GM23248 (cell line): Measurements from ENCODE around the gene LYZL6. TPM values are rescaled to one million over a fixed set of nuclear protein-coding genes. Genes with fewer than 3 reads are reported as not detected.

Source experiments
- DNase-seq: peaks from one replicate; pipeline ENCODE4 v3.0.0-alpha.2; 2015
- H2AFZ ChIP-seq: fragments of 200-600 bp; sonication (generic); 2 replicates; pipeline ENCODE4 v1.6.1; 2016; ENCODE audit warnings: antibody characterized with exemption
- H3F3A ChIP-seq: fragments of 200-600 bp; sonication (generic); 2 replicates; pipeline ENCODE4 v1.6.1; 2016; ENCODE audit warnings: mild to moderate bottlenecking, antibody characterized with exemption, mixed run types; ENCODE audit not compliant: insufficient read depth
- H3K27ac ChIP-seq: fragments of 200-600 bp; sonication (generic); 2 replicates; pipeline ENCODE4 v1.5.1; 2016; ENCODE audit warnings: mild to moderate bottlenecking
- H3K27me3 ChIP-seq: fragments of 200-600 bp; sonication (generic); replicated peaks from 2 replicates; pipeline ENCODE4 v1.6.1; 2016; ENCODE audit warnings: mild to moderate bottlenecking; ENCODE audit not compliant: insufficient read depth
- H3K36me3 ChIP-seq: fragments of 200-600 bp; sonication (generic); 2 replicates; pipeline ENCODE4 v1.6.1; 2016; ENCODE audit warnings: low read depth, mild to moderate bottlenecking
- H3K4me1 ChIP-seq: fragments of 200-600 bp; sonication (generic); 2 replicates; pipeline ENCODE4 v1.6.1; 2016; ENCODE audit warnings: mild to moderate bottlenecking; ENCODE audit not compliant: insufficient read depth
- H3K4me2 ChIP-seq: fragments of 200-600 bp; sonication (generic); one replicate; pipeline ENCODE4 v1.6.1; 2016; ENCODE audit warnings: mild to moderate bottlenecking; ENCODE audit not compliant: unreplicated experiment
- H3K4me3 ChIP-seq: fragments of 200-600 bp; sonication (generic); 2 replicates; pipeline ENCODE4 v1.5.1; 2016; ENCODE audit warnings: mild to moderate bottlenecking
- H3K79me2 ChIP-seq: fragments of 200-600 bp; sonication (generic); 2 replicates; pipeline ENCODE4 v1.6.1; 2016; ENCODE audit warnings: mild to moderate bottlenecking; ENCODE audit not compliant: insufficient read depth
- H3K9ac ChIP-seq: fragments of 200-600 bp; sonication (generic); 2 replicates; pipeline ENCODE4 v1.6.1; 2016; ENCODE audit warnings: mild to moderate bottlenecking
- H3K9me2 ChIP-seq: fragments of 200-600 bp; sonication (generic); 2 replicates; pipeline ENCODE4 v1.6.1; 2016; ENCODE audit warnings: mixed run types, mild to moderate bottlenecking, moderate library complexity; ENCODE audit not compliant: insufficient read depth
- H3K9me3 ChIP-seq: fragments of 200-600 bp; sonication (generic); one replicate; pipeline ENCODE4 v1.6.1; 2017; ENCODE audit warnings: low read depth
- H4K20me1 ChIP-seq: fragments of 200-600 bp; sonication (generic); 2 replicates; pipeline ENCODE4 v1.6.0; 2016; ENCODE audit not compliant: insufficient read depth
- EZH2 ChIP-seq: fragments of 200-600 bp; sonication (generic); IDR thresholded peaks from 2 replicates; pipeline ENCODE4 v1.6.1; 2018; ENCODE audit warnings: antibody characterized with exemption, mild to moderate bottlenecking; ENCODE audit not compliant: insufficient read depth, poor library complexity, severe bottlenecking
- EZH2phosphoT487 ChIP-seq: fragments of 200-600 bp; sonication (generic); IDR thresholded peaks from 2 replicates; pipeline ENCODE4 v1.6.1; 2018; ENCODE audit warnings: antibody characterized with exemption, moderate library complexity, mild to moderate bottlenecking, low read depth; ENCODE audit not compliant: insufficient read depth
- WGBS, 2 experiments: methylation state at CpG; one replicate each; pipeline ENCODE4 v1.1.6; 2015 to 2017; ENCODE audit warnings: low lambda C conversion rate in 2 of 2, low coverage in 1 of 2; ENCODE audit errors: missing lambda C conversion rate in 2 of 2; 5-methylcytosine and 5-hydroxymethylcytosine counted together
- in situ Hi-C: fragments of 300-500 bp; cut with MboI; formaldehyde crosslinking; loops from 2 replicates; pipeline ENCODE4 v1.15.0; 2020
- polyA plus RNA-seq: library from polyadenylated mRNA; unstranded; fragments of >200 nt; fragmentation: Nextera tagmentation; extraction: Ambion mirVana; gene quantifications from 2 replicates; pipeline ENCODE4 v1.2.1, GENCODE V29; 2016
- total RNA-seq: library from RNA; depleted of rRNA; stranded (reverse); fragments of >200 nt; shearing (Covaris generic); gene quantifications from 2 replicates; pipeline ENCODE4 v1.2.3, GENCODE V29; 2014

The LYZL6 gene
- total and polyA plus RNA-seq, 2 experiments from 2014 or later, result not detected

DNA sequence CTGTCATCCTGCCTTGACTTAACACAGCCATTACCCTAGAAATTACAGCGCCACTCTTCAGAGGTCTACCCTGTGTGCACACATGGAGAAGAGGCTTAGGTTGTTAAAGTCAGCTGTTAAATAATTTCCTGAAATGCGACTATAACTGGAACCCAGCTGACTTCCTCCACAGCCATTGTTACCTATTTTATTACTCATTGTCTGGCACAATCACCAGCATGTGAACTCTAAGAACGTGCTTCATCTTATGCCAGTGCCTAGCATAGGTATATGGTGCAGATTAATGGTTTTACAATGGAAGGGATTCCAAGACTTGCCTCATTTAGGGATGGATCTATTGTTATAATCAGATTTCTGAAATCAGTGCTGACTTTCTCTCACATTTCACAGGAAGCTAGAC is 24.8 kb downstream of the LYZL6 start:
- H3K4me3 ChIP-seq, result no peak overlapping the region
- no peak overlapping the region for H3K27ac ChIP-seq
- H3K9ac ChIP-seq, result no peak overlapping the region
- H3K9me2 ChIP-seq, result no peaks in the 10 kb centered on the region
- no peaks in the 10 kb centered on the region for H3K79me2 ChIP-seq
- no peaks in the 10 kb centered on the region for H3K36me3 ChIP-seq
- WGBS, 2 experiments, result 57% methylated on average over 3 of the region's 3 CpGs
- H3K4me2 ChIP-seq, result no peak overlapping the region
- DNase-seq, result no peak
- H4K20me1 ChIP-seq, result no peaks in the 10 kb centered on the region
- in situ Hi-C loops, result no loop called here
- no peaks in the 10 kb centered on the region for H3F3A ChIP-seq
- H2AFZ ChIP-seq, result no peak overlapping the region
- H3K27me3 ChIP-seq, result no peaks in the 10 kb centered on the region
- no peaks in the 10 kb centered on the region for H3K9me3 ChIP-seq
- H3K4me1 ChIP-seq, result no peaks in the 10 kb centered on the region
- TF ChIP-seq EZH2phosphoT487 (no peak), EZH2 (no peak)

DNA sequence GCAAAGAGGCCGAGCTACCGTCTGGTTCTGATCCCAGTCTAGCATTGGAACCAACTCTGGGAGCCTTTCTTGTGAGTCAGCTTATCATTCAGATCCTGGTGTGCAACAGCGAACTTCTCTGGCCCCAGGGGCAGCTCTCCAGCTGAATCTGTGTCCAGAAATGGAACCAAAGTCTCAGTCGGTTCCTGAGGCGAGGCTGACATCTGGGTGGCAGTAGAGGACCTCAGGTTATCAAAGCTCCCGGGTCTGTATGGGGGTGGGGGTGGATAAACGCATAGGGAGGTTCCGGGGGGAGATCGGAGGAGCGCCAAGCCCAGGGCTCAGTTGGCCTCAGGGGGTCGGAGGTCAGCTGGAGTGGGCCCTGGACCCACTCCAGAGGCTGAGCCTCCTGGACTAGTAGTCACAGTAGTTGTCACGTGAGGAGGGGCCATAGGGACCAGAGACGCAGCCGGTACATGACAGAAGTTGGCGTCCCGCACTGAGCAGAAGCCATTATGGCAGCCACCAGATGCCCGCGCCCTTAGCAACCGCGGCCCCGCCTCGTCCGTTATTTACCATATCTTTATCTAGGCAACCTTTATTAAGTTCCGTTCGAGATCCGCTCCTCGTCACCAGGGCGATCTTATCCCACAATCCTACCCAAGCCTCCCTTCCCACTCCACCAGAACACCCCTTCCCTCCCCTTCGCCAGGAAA is 25.8 kb downstream of the LYZL6 start:
- Histone ChIP-seq H3K9me3 (no peaks in the 10 kb centered on the region), H3K27ac (no peak overlapping the region), H3F3A (no peaks in the 10 kb centered on the region), H3K27me3 (no peaks in the 10 kb centered on the region), H4K20me1 (no peaks in the 10 kb centered on the region), H3K79me2 (no peaks in the 10 kb centered on the region), H2AFZ (no peak overlapping the region), H3K4me1 (no peaks in the 10 kb centered on the region), H3K36me3 (no peaks in the 10 kb centered on the region), H3K9me2 (no peaks in the 10 kb centered on the region), H3K4me3 (no peak overlapping the region), H3K9ac (no peak overlapping the region), H3K4me2 (no peak overlapping the region)
- WGBS, 2 experiments, result 78 to 79% methylated on average over 28 to 29 of the region's 29 CpGs
- no peak for DNase-seq
- in situ Hi-C loops, result no loop called here
- TF ChIP-seq EZH2 (no peak), EZH2phosphoT487 (no peak)

DNA sequence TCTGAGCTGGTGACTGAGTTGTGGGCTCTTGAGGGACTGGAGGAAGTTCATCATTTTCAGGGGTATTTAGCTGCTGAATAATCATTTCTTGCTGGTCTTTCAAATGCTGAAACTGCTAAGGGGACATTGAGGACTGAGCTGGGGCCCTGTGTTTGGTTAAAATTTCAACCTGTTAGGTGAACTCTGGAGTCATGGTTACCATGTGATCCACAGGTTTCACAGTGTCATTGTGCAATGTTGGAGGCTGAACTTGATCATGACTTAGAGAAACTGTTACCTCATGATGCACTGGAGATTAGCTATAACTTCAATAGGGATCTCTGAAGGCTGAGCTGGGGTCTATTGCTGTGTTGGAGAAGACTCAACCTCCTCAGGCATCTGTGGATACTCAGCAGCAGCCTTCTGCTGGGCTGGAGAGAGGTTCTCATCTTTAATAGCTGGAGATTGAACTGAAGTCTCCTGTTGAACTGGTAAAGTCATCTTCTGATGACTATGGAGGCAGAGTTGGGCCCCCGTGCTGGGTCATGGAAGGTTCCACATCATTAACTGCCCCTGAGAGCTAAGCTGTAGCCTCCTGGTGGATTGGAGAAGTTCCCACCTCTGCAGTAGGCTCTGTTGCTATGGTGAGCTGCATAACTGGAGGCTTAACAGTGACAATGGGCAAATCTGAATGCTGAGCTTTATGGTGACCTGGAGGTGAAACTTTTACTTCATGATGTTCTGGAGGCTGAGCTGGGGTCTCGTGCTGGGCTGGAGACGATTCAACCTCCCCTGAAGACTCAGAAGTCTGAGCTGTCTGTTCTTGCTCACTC is 28.2 kb downstream of the LYZL6 start:
- no peaks in the 10 kb centered on the region for H4K20me1 ChIP-seq
- H3K4me2 ChIP-seq, result no peak overlapping the region
- no peaks in the 10 kb centered on the region for H3K27me3 ChIP-seq
- 6 to 15% methylated on average over 3 of the region's 3 CpGs for WGBS, 2 experiments
- H2AFZ ChIP-seq, result no peak overlapping the region
- TF ChIP-seq EZH2 (no peak), EZH2phosphoT487 (no peak)
- no peaks in the 10 kb centered on the region for H3K4me1 ChIP-seq
- in situ Hi-C loops, result no loop called here
- H3K27ac ChIP-seq, result no peak overlapping the region
- H3K9me2 ChIP-seq, result no peaks in the 10 kb centered on the region
- no peaks in the 10 kb centered on the region for H3F3A ChIP-seq
- no peaks in the 10 kb centered on the region for H3K36me3 ChIP-seq
- DNase-seq, result no peak
- no peaks in the 10 kb centered on the region for H3K9me3 ChIP-seq
- H3K9ac ChIP-seq, result no peak overlapping the region
- H3K4me3 ChIP-seq, result no peak overlapping the region
- H3K79me2 ChIP-seq, result no peaks in the 10 kb centered on the region

DNA sequence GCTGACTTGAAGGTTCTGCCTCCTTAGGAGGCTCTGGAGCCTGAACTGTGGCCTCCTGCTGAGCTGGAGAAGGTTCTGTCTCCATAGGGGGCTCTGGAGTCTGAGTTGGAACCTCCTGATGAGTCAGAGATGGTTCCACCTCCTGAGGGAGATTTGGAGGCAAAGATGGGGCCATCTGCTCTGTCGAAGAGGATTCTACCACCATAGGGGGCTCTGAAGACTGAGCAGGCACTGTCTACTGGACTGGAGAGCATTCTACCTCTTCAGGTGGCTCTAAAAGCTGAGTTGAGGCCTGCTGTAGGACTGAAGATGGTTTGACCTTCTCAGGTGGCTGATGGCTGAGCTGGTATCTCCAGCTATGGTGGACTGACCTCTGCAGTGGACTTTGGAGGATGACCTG is 29.2 kb downstream of the LYZL6 start:
- Histone ChIP-seq H3K4me3 (no peak overlapping the region), H3K9ac (no peak overlapping the region), H3K4me2 (no peak overlapping the region), H3K9me2 (no peaks in the 10 kb centered on the region), H3K9me3 (no peaks in the 10 kb centered on the region), H4K20me1 (no peaks in the 10 kb centered on the region), H3K4me1 (no peaks in the 10 kb centered on the region), H3K27ac (no peak overlapping the region), H3K36me3 (no peaks in the 10 kb centered on the region), H3K79me2 (no peaks in the 10 kb centered on the region), H3K27me3 (no peaks in the 10 kb centered on the region), H2AFZ (no peak overlapping the region), H3F3A (no peaks in the 10 kb centered on the region)
- no peak for DNase-seq
- in situ Hi-C loops, result no loop called here
- WGBS, 2 experiments, result 22 to 50% methylated on average over 1 of the region's 1 CpG
- no peak for TF ChIP-seq EZH2phosphoT487
- TF ChIP-seq EZH2, result no peak
